HEK293T (cell line): ENCODE results near the gene CEP350.

ENCODE experiments used
- FOXA1 ChIP-seq: fragments of 450-650 bp; IDR thresholded peaks from 2 replicates; pipeline ENCODE4 v1.6.1; 2016; ENCODE audit warnings: mild to moderate bottlenecking
- HDGF ChIP-seq: fragments of 450-650 bp; IDR thresholded peaks from 2 replicates; pipeline ENCODE4 v1.6.1; 2017; ENCODE audit warnings: antibody characterized with exemption, borderline replicate concordance
- L3MBTL2 ChIP-seq: fragments of 450-650 bp; conservative IDR thresholded peaks from 2 replicates; pipeline ENCODE4 v1.6.1; 2016; ENCODE audit warnings: mild to moderate bottlenecking
- LEF1 ChIP-seq: fragments of 450-650 bp; IDR thresholded peaks from 2 replicates; pipeline ENCODE4 v1.6.1; 2017; ENCODE audit warnings: mild to moderate bottlenecking, borderline replicate concordance
- SP1 ChIP-seq: fragments of 450-650 bp; IDR thresholded peaks from 2 replicates; pipeline ENCODE4 v1.6.1; 2017

DNA sequence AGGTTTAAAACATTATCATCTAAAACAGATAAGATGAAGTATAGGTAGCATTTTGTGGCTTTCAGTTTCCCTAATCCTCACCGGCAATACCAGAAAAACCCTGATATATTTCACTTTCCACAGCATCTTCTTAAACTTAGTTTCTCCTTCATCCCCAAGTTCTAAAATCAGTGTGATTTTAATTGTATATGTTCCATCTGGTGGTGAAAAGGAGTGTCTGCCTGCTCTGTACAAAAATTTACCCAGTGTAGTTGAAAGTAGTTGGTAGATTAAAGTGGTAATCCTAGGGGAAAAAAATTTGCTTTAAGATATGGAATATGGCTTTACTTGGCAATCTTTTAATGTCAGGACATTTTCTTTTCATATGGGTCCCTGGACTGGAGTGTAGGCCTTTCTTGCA is 74.3 kb downstream of the CEP350 start:
- TF ChIP-seq HDGF (no peak), LEF1 (no peak), L3MBTL2 (no peak), SP1 (no peak), FOXA1 (no peak)
